C1 segment of cervical spinal cord (tissue), 14 donors: ENCODE measurements around the gene HSP90B1.

ENCODE experiments used
- DNase-seq, 14 donors: peaks; one replicate each; lab custom pipeline; 2025; lab: John Stamatoyannopoulos, UW

HSP90B1 gene

GRCh38 chr12:103969391-103969790 lies 39.2 kb downstream of the HSP90B1 start:
- DNase-seq, result no peak

GRCh38 chr12:103973909-103974308 lies 43.7 kb downstream of the HSP90B1 start:
- DNase-seq, result no peak

GRCh38 chr12:103975368-103975767 lies 45.2 kb downstream of the HSP90B1 start:
- DNase-seq, result no peak

GRCh38 chr12:103978384-103978982 lies 48.3 kb downstream of the HSP90B1 start:
- no peak for DNase-seq

GRCh38 chr12:103986829-103987228 lies 56.6 kb downstream of the HSP90B1 start:
- DNase-seq, result no peak

GRCh38 chr12:103994235-103994634 lies 64.0 kb downstream of the HSP90B1 start:
- no peak for DNase-seq

- no peak for DNase-seq
Measured at GRCh38 chr12:103996595-103996994, 66.4 kb downstream of the HSP90B1 start.

- no peak for DNase-seq
Measured at GRCh38 chr12:103997286-103997900, 67.2 kb downstream of the HSP90B1 start.
